Neuronal stem cell (in vitro differentiated cells): ENCODE results near the gene STOML2.
A peak's percentile ranks its signal among the peaks of the same experiment; 100 is the strongest.

Experiments
- DNase-seq: peaks from one replicate; pipeline ENCODE4 v3.0.0-alpha.2; 2013; ENCODE audit warnings: low spot score
- H2AFZ ChIP-seq: one replicate; pipeline ENCODE4 v1.6.1; 2013; ENCODE audit warnings: mild to moderate bottlenecking, low read length, inconsistent platforms
- H2AK5ac ChIP-seq: 2 replicates; pipeline ENCODE4 v1.6.1; 2013; ENCODE audit warnings: low read depth, mild to moderate bottlenecking, inconsistent platforms, low read length, moderate library complexity, mixed read lengths
- H2BK120ac ChIP-seq: 2 replicates; pipeline ENCODE4 v1.6.1; 2013; ENCODE audit warnings: low read depth, mild to moderate bottlenecking, inconsistent platforms, low read length, moderate library complexity, mixed read lengths
- H2BK12ac ChIP-seq: one replicate; pipeline ENCODE4 v1.6.1; 2013; ENCODE audit warnings: low read length, inconsistent platforms
- H2BK15ac ChIP-seq: 2 replicates; pipeline ENCODE4 v1.6.1; 2013; ENCODE audit warnings: mild to moderate bottlenecking, low read length, inconsistent platforms, mixed read lengths
- H2BK5ac ChIP-seq: one replicate; pipeline ENCODE4 v1.6.1; 2013; ENCODE audit warnings: inconsistent platforms, mild to moderate bottlenecking, low read length, moderate library complexity
- H3K14ac ChIP-seq: one replicate; pipeline ENCODE4 v1.6.1; 2013; ENCODE audit warnings: low read length, inconsistent platforms
- H3K18ac ChIP-seq: 2 replicates; pipeline ENCODE4 v1.6.1; 2013; ENCODE audit warnings: low read length, inconsistent platforms
- H3K23ac ChIP-seq: 2 replicates; pipeline ENCODE4 v1.6.1; 2013; ENCODE audit warnings: low read depth, mild to moderate bottlenecking, mixed read lengths, low read length, inconsistent platforms; ENCODE audit not compliant: poor library complexity
- H3K27ac ChIP-seq: replicated peaks from 3 replicates; pipeline ENCODE4 v1.5.1; 2013; ENCODE audit warnings: low read length, inconsistent platforms
- H3K27me3 ChIP-seq, 3 experiments: 2 replicates each; pipeline ENCODE4 v1.6.1; 2013; ENCODE audit warnings: low read length in 3 of 3, mild to moderate bottlenecking in 2 of 3, inconsistent platforms in 1 of 3, low read depth in 1 of 3, mixed read lengths in 1 of 3, moderate library complexity in 1 of 3; ENCODE audit not compliant: control insufficient read depth in 3 of 3, insufficient read depth in 3 of 3
- H3K36me3 ChIP-seq, 2 donors: replicated peaks in 1 of 2; 2 replicates each; pipeline ENCODE4 v1.6.1; 2013; ENCODE audit warnings: low read length in 2 of 2; ENCODE audit not compliant: control insufficient read depth in 2 of 2, insufficient read depth in 2 of 2
- H3K4ac ChIP-seq: 2 replicates; pipeline ENCODE4 v1.6.1; 2013; ENCODE audit warnings: inconsistent platforms, mild to moderate bottlenecking, low read length, moderate library complexity
- H3K4me1 ChIP-seq, 2 donors: 1 replicate in 1 of 2; 2 replicates in 1 of 2; pipeline ENCODE4 v1.6.1; 2013; ENCODE audit warnings: low read length in 2 of 2, low read depth in 1 of 2; ENCODE audit not compliant: control insufficient read depth in 2 of 2, insufficient read depth in 1 of 2
- H3K4me2 ChIP-seq: one replicate; pipeline ENCODE4 v1.6.1; 2013; ENCODE audit warnings: mild to moderate bottlenecking, low read length, inconsistent platforms; ENCODE audit not compliant: insufficient read depth, poor library complexity, severe bottlenecking
- H3K4me3 ChIP-seq, 2 donors: 2 replicates each; pipeline ENCODE4 v1.5.1; 2013; ENCODE audit warnings: low read length in 2 of 2, mild to moderate bottlenecking in 2 of 2, inconsistent platforms in 1 of 2, moderate library complexity in 1 of 2
- H3K79me1 ChIP-seq: one replicate; pipeline ENCODE4 v1.6.1; 2013; ENCODE audit warnings: low read depth, mild to moderate bottlenecking, inconsistent platforms, low read length, moderate library complexity
- H3K9ac ChIP-seq: one replicate; pipeline ENCODE4 v1.6.1; 2013; ENCODE audit warnings: mild to moderate bottlenecking, low read depth, low read length, inconsistent platforms; ENCODE audit not compliant: poor library complexity
- H3K9me3 ChIP-seq, 2 donors: replicated peaks in 1 of 2; 2 replicates each; pipeline versions ENCODE3 to v1.6.1; 2013; ENCODE audit warnings: low read length in 2 of 2, mild to moderate bottlenecking in 2 of 2, inconsistent platforms in 1 of 2, low read depth in 1 of 2, mixed read lengths in 1 of 2, moderate library complexity in 1 of 2; ENCODE audit not compliant: control insufficient read depth in 2 of 2, insufficient read depth in 1 of 2
- H4K8ac ChIP-seq: one replicate; pipeline ENCODE4 v1.6.1; 2013; ENCODE audit warnings: low read depth, mild to moderate bottlenecking, inconsistent platforms, low read length, moderate library complexity
- H4K91ac ChIP-seq: one replicate; pipeline ENCODE4 v1.6.1; 2013; ENCODE audit warnings: low read length, low read depth, mild to moderate bottlenecking, inconsistent platforms; ENCODE audit not compliant: poor library complexity
- WGBS, 2 donors: extraction: QIAGEN DNeasy Blood & Tissue Kit; methylation state at CpG; one replicate each; pipeline ENCODE4 v1.1.7; 2013; ENCODE audit warnings: missing lambda C conversion rate in 2 of 2, mixed read lengths in 1 of 2; ENCODE audit not compliant: insufficient read length in 2 of 2, insufficient replicate concordance in 1 of 2; ENCODE audit errors: extremely low coverage in 2 of 2; 5-methylcytosine and 5-hydroxymethylcytosine counted together

STOML2 gene

DNA sequence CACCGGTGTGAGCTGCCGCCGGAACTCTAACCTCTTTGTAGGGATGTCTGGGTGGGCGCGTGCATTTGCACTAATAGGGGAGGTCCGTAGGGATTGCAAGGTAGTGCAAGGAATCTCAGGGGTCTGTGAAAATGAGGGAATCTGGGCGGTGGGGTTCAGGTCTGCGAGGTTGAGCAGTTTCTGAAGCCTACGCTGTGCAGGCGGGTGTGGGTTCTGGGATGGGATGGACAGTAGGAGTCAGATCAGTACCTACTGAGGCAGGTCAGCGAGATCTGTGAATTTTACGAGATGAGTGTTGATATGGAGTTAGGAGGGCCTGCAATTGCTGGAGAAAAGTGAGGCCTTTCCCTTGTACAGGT lies 13.6 kb upstream of the STOML2 start:
- peaks cover 3% of the 10 kb centered on the region for H3K79me1 ChIP-seq
- H2AK5ac ChIP-seq, result no peak overlapping the region
- H3K4me3 ChIP-seq, result peak overlapping the region; percentile 42 to 76
- H3K4me2 ChIP-seq, result peak overlapping the region; percentile 92
- H3K4me1 ChIP-seq, result peaks cover 21 to 22% of the 10 kb centered on the region in 2 donors
- no peak overlapping the region for H3K14ac ChIP-seq
- no peak overlapping the region for H3K18ac ChIP-seq
- H2BK5ac ChIP-seq, result no peak overlapping the region
- no peak overlapping the region for H3K27ac ChIP-seq
- no peak overlapping the region for H2BK120ac ChIP-seq
- H3K36me3 ChIP-seq, result no peaks in the 10 kb centered on the region
- H4K91ac ChIP-seq, result no peak overlapping the region
- peak overlapping the region; percentile 75 for H3K9ac ChIP-seq
- no peaks in the 10 kb centered on the region for H3K9me3 ChIP-seq
- no peak overlapping the region for H3K4ac ChIP-seq
- WGBS, 2 donors, result no CpG with 5 or more reads among the region's 12 CpGs
- peaks cover 0 to 3% (median 0%) of the 10 kb centered on the region in 3 experiments for H3K27me3 ChIP-seq
- H2BK12ac ChIP-seq, result no peak overlapping the region
- DNase-seq, result peak; percentile 43
- no peak overlapping the region for H3K23ac ChIP-seq
- H2AFZ ChIP-seq, result peak overlapping the region; percentile 81
- H2BK15ac ChIP-seq, result no peak overlapping the region
- no peak overlapping the region for H4K8ac ChIP-seq

- Histone ChIP-seq H3K79me1 (peaks cover 7% of the 10 kb centered on the region), H3K9ac (peak within 1 kb of the TSS; percentile 97), H2BK120ac (peak within 1 kb of the TSS; percentile 83), H2BK5ac (peak within 1 kb of the TSS; percentile 69), H3K9me3 (no peaks in the 10 kb centered on the region), H3K14ac (peak within 1 kb of the TSS; percentile 73), H3K27me3 (peaks cover 0 to 3% (median 0%) of the 10 kb centered on the region in 3 experiments), H3K4ac (no peak within 1 kb of the TSS), H3K23ac (peak within 1 kb of the TSS; percentile 45), H3K4me2 (peak within 1 kb of the TSS; percentile 92), H3K4me3 (peak within 1 kb of the TSS; percentile 82 to 85), H3K18ac (peak within 1 kb of the TSS; percentile 91), H3K36me3 (no peaks in the 10 kb centered on the region), H4K8ac (no peak within 1 kb of the TSS), H4K91ac (peak within 1 kb of the TSS; percentile 79), H3K4me1 (peaks cover 23 to 26% of the 10 kb centered on the region in 2 donors), H2AK5ac (peak within 1 kb of the TSS; percentile 53), H2BK12ac (no peak within 1 kb of the TSS), H3K27ac (peak within 1 kb of the TSS; percentile 100), H2AFZ (peak within 1 kb of the TSS; percentile 81), H2BK15ac (peak within 1 kb of the TSS; percentile 23)
- DNase-seq, result peak; percentile 99
- WGBS, 2 donors, result no CpG with 5 or more reads among the region's 54 CpGs
Observed at GRCh38 chr9:35115680-35116538, 13.0 kb upstream of the STOML2 start, which contains the start of gene ATOSB. Gene ATOSB, minus strand, starts transcription at chr9:35115862. Its CDS starts 7,588 bp downstream, at chr9:35108274.

GRCh38 chr9:35114840-35115628 lies 12.1 kb upstream of the STOML2 start:
- H3K4ac ChIP-seq, result no peak overlapping the region
- no CpG with 5 or more reads among the region's 12 CpGs for WGBS, 2 donors
- H2BK120ac ChIP-seq, result peak overlapping the region; percentile 83
- H3K9ac ChIP-seq, result peak overlapping the region; percentile 97
- H3K27ac ChIP-seq, result peak overlapping the region; percentile 100
- H3K79me1 ChIP-seq, result peaks cover 14% of the 10 kb centered on the region
- H2AFZ ChIP-seq, result peak overlapping the region; percentile 58
- peak overlapping the region; percentile 79 for H4K91ac ChIP-seq
- peaks cover 28 to 32% of the 10 kb centered on the region in 2 donors for H3K4me1 ChIP-seq
- peak overlapping the region; percentile 69 for H2BK5ac ChIP-seq
- no peaks in the 10 kb centered on the region for H3K36me3 ChIP-seq
- H3K18ac ChIP-seq, result peak overlapping the region; percentile 91
- peaks cover 0 to 3% (median 0%) of the 10 kb centered on the region in 3 experiments for H3K27me3 ChIP-seq
- H3K23ac ChIP-seq, result peak overlapping the region; percentile 45
- no peaks in the 10 kb centered on the region for H3K9me3 ChIP-seq
- H4K8ac ChIP-seq, result no peak overlapping the region
- H3K14ac ChIP-seq, result peak overlapping the region; percentile 73
- peak overlapping the region; percentile 85 for H3K4me2 ChIP-seq
- peak overlapping the region; percentile 53 for H2AK5ac ChIP-seq
- H2BK15ac ChIP-seq, result peak overlapping the region; percentile 23
- peak; percentile 49 for DNase-seq
- no peak overlapping the region for H2BK12ac ChIP-seq
- peak overlapping the region; percentile 82 to 85 for H3K4me3 ChIP-seq
